ENCODE results near the gene ZNF354B. TPM values are rescaled to one million over a fixed set of nuclear protein-coding genes. Genes with fewer than 3 reads are reported as not detected.

The ZNF354B gene
- total and polyA plus RNA-seq, 2 of the 13 experiments (the other 11 are each of a cell fraction or from before 2014, with no cell fraction given) = 7.8 to 10.3 TPM

GRCh38 chr5:178859625-178860521, at the start of gene ZNF354B (continued):
- TF ChIP-seq CSRNP1 (CRISPR knock-in tag; IDR thresholded peaks at IDR 0.05) (peak; percentile 60; the same call in 1 of the 2 replicates), KDM6A (CRISPR knock-in tag; IDR thresholded peaks at IDR 0.05; ENCODE audit: low read depth) (no peak), SP5 (CRISPR knock-in tag; IDR thresholded peaks at IDR 0.05; ENCODE audit: borderline replicate concordance, low read depth) (no peak), ZNF878 (CRISPR knock-in tag; IDR thresholded peaks at IDR 0.05) (peak; percentile 49; the same call in 1 of the 2 replicates), HOMEZ (CRISPR knock-in tag; IDR thresholded peaks at IDR 0.05; ENCODE audit: low read depth) (peak; percentile 51; the same call in 1 of the 2 replicates), AHDC1 (CRISPR knock-in tag; IDR thresholded peaks at IDR 0.05; ENCODE audit: borderline replicate concordance) (no peak), SP140L (CRISPR knock-in tag; IDR thresholded peaks at IDR 0.05; ENCODE audit: borderline replicate concordance) (no peak), ZNF839 (CRISPR knock-in tag; IDR thresholded peaks at IDR 0.05; ENCODE audit: borderline replicate concordance) (no peak), KIAA2018 (CRISPR knock-in tag; IDR thresholded peaks at IDR 0.05; ENCODE audit: borderline replicate concordance) (no peak)

Measured in HepG2 (cell line).